Esophagus muscularis mucosa (tissue), 4 donors: ENCODE measurements around the gene GSTT4.
"Not testable (repeated sequence)": the region's sequence is repeated elsewhere in the genome, so short reads cannot be mapped to it uniquely, and the experiment has no call there.

Experiments used
- CTCF ChIP-seq, 3 experiments: fragments of 200-600 bp in 2 of 3; fragments of 450-650 bp in 1 of 3; sonication (generic) in 2 of 3; IDR thresholded peaks; one replicate each; pipeline ENCODE4 v1.5.1; 2017 to 2019; ENCODE audit warnings: antibody characterized with exemption in 3 of 3, mild to moderate bottlenecking in 2 of 3, moderate library complexity in 1 of 3
- EP300 ChIP-seq: sonication (generic); formaldehyde crosslinking; IDR thresholded peaks from one replicate; pipeline ENCODE4 v1.6.1; 2017; ENCODE audit warnings: antibody characterized with exemption
- POLR2A ChIP-seq: fragments of 450-650 bp; IDR thresholded peaks from one replicate; pipeline ENCODE4 v1.6.1; 2017; ENCODE audit warnings: antibody characterized with exemption, moderate library complexity, mild to moderate bottlenecking, low read depth
- POLR2AphosphoS5 ChIP-seq, 2 donors: sonication (generic); formaldehyde crosslinking; IDR thresholded peaks; one replicate each; pipeline ENCODE4 v1.6.1; 2017; ENCODE audit warnings: antibody characterized with exemption in 2 of 2

- not testable (repeated sequence) for TF ChIP-seq CTCF (IDR thresholded peaks at IDR 0.05); POLR2A; POLR2AphosphoS5 (IDR thresholded peaks at IDR 0.05); EP300
These were observed 53.9 kb downstream of the GSTT4 start for GRCh38 chr22:23951383-23951782.
